BJ (cell line): ENCODE results near the gene ADAMTS10. TPM values are rescaled to one million over a fixed set of nuclear protein-coding genes. Genes with fewer than 3 reads are reported as not detected.

ENCODE experiments used
- CTCF ChIA-PET: fragments of 350-600 bp; formaldehyde crosslinking; extraction: SDS; loops from one replicate; lab custom pipeline; 2021; ENCODE audit warnings: antibody characterized with exemption, inconsistent platforms; lab: Yijun Ruan, JAX
- POLR2A ChIA-PET: fragments of 300-600 bp; sonication (Branson Sonifier 250); formaldehyde crosslinking; extraction: SDS; loops from one replicate; lab custom pipeline; 2021; ENCODE audit warnings: antibody characterized with exemption; lab: Charles Lee
- DNase-seq: peaks from one replicate; pipeline ENCODE4 v3.0.0-alpha.2; 2011; ENCODE audit warnings: low read depth
- H3K27me3 ChIP-seq: 2 replicates; pipeline ENCODE4 v1.6.0; 2011; ENCODE audit warnings: low read length; ENCODE audit not compliant: control insufficient read depth, insufficient read depth
- H3K36me3 ChIP-seq: 2 replicates; pipeline ENCODE4 v1.5.1; 2011; ENCODE audit warnings: low read length; ENCODE audit not compliant: control insufficient read depth, insufficient read depth
- H3K4me3 ChIP-seq: 2 replicates; pipeline ENCODE4 v1.5.1; 2011; ENCODE audit warnings: low read depth, mild to moderate bottlenecking, control low read depth, low read length
- polyA plus RNA-seq: library from polyadenylated mRNA; depleted of rRNA; stranded (reverse); fragments of >200 nt; gene quantifications from 2 replicates; pipeline ENCODE4 v1.2.3, GENCODE V29; 2011
- TF ChIP-seq, protein P1 (sequence below): IDR thresholded peaks from 2 replicates; pipeline ENCODE4 v1.5.1; 2011; ENCODE audit warnings: low read depth, mild to moderate bottlenecking, control low read depth, inconsistent platforms, low read length, moderate library complexity; ENCODE audit not compliant: insufficient read depth

The ADAMTS10 gene
- polyA plus RNA-seq, 1 experiment = 10.4 TPM

GRCh38 chr19:8544168-8544567 is 66.3 kb downstream of the ADAMTS10 start:
- no peaks in the 10 kb centered on the region for H3K27me3 ChIP-seq
- DNase-seq = no peak
- TF ChIP-seq, protein P1, sequence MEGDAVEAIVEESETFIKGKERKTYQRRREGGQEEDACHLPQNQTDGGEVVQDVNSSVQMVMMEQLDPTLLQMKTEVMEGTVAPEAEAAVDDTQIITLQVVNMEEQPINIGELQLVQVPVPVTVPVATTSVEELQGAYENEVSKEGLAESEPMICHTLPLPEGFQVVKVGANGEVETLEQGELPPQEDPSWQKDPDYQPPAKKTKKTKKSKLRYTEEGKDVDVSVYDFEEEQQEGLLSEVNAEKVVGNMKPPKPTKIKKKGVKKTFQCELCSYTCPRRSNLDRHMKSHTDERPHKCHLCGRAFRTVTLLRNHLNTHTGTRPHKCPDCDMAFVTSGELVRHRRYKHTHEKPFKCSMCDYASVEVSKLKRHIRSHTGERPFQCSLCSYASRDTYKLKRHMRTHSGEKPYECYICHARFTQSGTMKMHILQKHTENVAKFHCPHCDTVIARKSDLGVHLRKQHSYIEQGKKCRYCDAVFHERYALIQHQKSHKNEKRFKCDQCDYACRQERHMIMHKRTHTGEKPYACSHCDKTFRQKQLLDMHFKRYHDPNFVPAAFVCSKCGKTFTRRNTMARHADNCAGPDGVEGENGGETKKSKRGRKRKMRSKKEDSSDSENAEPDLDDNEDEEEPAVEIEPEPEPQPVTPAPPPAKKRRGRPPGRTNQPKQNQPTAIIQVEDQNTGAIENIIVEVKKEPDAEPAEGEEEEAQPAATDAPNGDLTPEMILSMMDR = no peak
- ChIA-PET POLR2A (no interaction called here), CTCF (interaction anchor here (1.6 kb wide), 1 partner anchor 36 kb away, joined by 5 read pairs; no protein-coding TSS in a partner anchor)
- peaks cover 3% of the 10 kb centered on the region for H3K36me3 ChIP-seq
- H3K4me3 ChIP-seq = no peak overlapping the region

- no peak overlapping the region for H3K4me3 ChIP-seq
- TF ChIP-seq, protein P1 = no peak
- POLR2A ChIA-PET = no interaction called here
- H3K27me3 ChIP-seq = no peaks in the 10 kb centered on the region
- no peaks in the 10 kb centered on the region; the same call in 1 of the 2 replicates for H3K36me3 ChIP-seq
- CTCF ChIA-PET = interaction anchor here (0.6 kb wide), 2 partner anchors 27 to 40 kb away, joined by 3 to 5 read pairs; no protein-coding TSS in a partner anchor
- DNase-seq = no peak
These were observed 70.8 kb downstream of the ADAMTS10 start for GRCh38 chr19:8539621-8540149.

DNA sequence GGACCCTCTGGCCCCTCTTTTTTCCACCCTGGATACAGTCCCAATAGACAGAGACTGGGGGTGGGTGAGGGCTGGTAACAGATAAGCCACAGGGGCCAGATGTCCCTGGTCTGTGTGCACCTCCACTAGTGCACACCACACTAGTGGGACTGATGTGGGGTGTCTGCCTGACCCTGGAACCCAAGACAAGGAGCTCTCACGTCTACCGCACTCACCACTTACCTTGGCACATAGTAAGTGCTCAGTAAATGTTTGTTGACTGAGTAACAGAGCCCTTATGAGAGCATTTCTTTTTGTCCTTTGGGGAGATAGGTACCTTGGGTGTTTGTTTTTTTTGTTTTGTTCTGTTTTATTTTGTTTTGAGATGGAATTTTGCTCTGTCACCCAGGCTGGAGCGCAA is 73.4 kb downstream of the ADAMTS10 start:
- ChIA-PET POLR2A (interaction anchor here (0.5 to 0.6 kb wide), 2 partner anchors 22 to 93 kb away, joined by 3 read pairs; no protein-coding TSS in a partner anchor), CTCF (no interaction called here)
- no peaks in the 10 kb centered on the region for H3K36me3 ChIP-seq
- no peak for DNase-seq
- H3K4me3 ChIP-seq = no peak overlapping the region
- no peaks in the 10 kb centered on the region for H3K27me3 ChIP-seq
- TF ChIP-seq, protein P1 = no peak

DNA sequence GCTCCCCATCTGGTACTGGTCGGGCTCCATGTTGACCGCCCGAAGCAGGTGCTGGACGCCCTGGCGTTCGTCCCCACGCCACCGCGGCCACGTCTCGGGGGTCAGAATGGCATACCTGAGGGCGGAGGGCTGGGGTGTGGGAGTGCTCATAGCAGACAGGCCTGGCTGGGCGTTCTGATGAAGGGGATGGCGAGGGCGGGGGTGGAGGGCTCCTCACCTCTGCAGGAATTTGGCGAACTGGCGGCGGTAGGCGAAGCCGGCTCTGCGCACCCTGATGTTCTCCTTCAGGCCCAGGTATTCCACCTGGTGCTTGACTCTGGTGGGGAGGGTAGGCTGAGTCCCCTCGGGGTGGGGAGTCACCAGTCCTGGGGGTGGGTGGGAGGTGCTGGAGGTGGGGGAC is 74.2 kb downstream of the ADAMTS10 start:
- Histone ChIP-seq H3K27me3 (no peaks in the 10 kb centered on the region), H3K4me3 (no peak overlapping the region), H3K36me3 (no peaks in the 10 kb centered on the region)
- CTCF ChIA-PET = no interaction called here
- no peak for DNase-seq
- POLR2A ChIA-PET = no interaction called here
- TF ChIP-seq, protein P1 = no peak

DNA sequence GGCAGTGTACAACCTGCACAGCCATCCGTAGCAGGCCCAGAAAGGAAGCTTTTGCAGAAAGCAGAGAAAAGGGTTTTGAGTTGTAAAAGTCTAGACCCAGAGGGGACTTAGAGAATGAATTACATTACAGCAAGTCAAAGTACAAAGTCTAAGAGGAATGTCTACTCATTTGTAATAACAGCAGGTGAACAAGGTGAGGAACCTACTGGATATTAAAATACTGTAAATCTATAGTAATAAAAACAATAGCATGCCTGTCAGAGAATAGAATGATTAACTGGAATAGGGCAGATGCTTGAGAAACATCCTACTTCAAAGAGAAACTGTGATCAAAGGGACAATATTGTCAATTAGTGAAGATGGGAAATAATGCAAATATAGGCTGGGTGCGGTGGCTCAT is 78.3 kb downstream of the ADAMTS10 start:
- POLR2A ChIA-PET = no interaction called here
- Histone ChIP-seq H3K36me3 (0 out of 2 replicates have a peak, but pooled peaks cover 2% of the 10 kb centered on the region), H3K4me3 (no peak overlapping the region), H3K27me3 (no peaks in the 10 kb centered on the region)
- TF ChIP-seq, protein P1 = no peak
- CTCF ChIA-PET = interaction anchor here (1.0 kb wide), 2 partner anchors 18 to 48 kb away, joined by 3 read pairs; partner anchors contain the start of gene ZNF414
- no peak for DNase-seq
